ENCODE measurements around the gene ARHGEF2. TPM values are rescaled to one million over a fixed set of nuclear protein-coding genes. Genes with fewer than 3 reads are reported as not detected.
A peak's percentile ranks its signal among the peaks of the same experiment; 100 is the strongest.

The ARHGEF2 gene
- total RNA-seq, 4 donors from 2014 or later, result 13.7 to 42.1 (median 20.6) TPM

DNA sequence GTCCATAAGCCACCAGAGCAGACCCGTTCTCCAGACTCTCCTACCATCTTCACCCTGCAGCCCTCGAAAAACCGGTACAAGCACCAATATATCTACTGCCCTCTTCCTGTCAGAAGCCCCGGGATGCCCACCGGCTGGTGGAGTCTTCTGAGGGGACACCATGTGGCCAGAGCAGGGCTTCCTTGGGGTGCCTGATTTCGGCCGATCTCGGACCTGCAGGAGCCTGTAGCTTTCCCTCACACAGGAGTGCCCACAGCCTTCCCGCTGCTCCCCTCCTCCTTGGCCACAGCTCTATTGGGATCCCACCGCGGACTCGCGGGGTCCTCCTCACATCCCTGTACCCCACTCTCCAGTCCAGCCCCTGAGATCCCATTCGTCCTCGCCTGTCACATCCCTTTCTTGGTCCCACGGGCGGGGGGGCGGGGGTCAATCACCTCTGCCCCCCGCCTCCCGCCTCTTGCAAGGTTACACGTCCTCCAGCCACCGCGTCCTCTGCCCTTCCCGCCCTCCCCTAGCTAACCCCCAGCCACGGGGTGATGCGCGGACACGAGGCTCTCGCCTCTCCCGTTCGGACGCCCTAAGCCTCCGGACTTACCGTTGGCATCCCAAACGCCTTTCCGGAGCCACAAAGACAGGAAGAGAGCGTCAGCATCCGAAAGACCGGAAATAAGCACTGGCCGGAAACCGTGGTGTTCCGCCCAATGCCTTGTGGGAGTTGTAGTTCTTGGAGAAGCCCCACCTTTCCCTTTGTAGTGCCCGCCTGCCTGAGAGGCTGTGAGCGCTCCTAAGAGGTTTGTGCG lies 42.1 kb upstream of the ARHGEF2 start, which contains the start of gene SSR2:
Gene SSR2 (minus strand): TSS at position 659 of the 800 bp plus-strand sequence. CDS start 784 bp downstream, outside the sequence.
- WGBS, result 0% methylated on average over 30 of the region's 45 CpGs
- TF ChIP-seq, protein P1, sequence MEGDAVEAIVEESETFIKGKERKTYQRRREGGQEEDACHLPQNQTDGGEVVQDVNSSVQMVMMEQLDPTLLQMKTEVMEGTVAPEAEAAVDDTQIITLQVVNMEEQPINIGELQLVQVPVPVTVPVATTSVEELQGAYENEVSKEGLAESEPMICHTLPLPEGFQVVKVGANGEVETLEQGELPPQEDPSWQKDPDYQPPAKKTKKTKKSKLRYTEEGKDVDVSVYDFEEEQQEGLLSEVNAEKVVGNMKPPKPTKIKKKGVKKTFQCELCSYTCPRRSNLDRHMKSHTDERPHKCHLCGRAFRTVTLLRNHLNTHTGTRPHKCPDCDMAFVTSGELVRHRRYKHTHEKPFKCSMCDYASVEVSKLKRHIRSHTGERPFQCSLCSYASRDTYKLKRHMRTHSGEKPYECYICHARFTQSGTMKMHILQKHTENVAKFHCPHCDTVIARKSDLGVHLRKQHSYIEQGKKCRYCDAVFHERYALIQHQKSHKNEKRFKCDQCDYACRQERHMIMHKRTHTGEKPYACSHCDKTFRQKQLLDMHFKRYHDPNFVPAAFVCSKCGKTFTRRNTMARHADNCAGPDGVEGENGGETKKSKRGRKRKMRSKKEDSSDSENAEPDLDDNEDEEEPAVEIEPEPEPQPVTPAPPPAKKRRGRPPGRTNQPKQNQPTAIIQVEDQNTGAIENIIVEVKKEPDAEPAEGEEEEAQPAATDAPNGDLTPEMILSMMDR (IDR thresholded peaks at IDR 0.05), result no peak
- no peak for TF ChIP-seq POLR2A (IDR thresholded peaks at IDR 0.05)
- no peak for TF ChIP-seq EP300 (IDR thresholded peaks at IDR 0.05)
- peak in 2 of 3 donors; percentile 36 to 78 for TF ChIP-seq POLR2AphosphoS5 (IDR thresholded peaks at IDR 0.05)
- Histone ChIP-seq H3K27ac (peak within 1 kb of the TSS; percentile 87), H3K27me3 (no peaks in the 10 kb centered on the region), H3K9me3 (no peaks in the 10 kb centered on the region), H3K4me1 (peaks cover 12% of the 10 kb centered on the region), H3K36me3 (peaks cover 31% of the 10 kb centered on the region), H3K4me3 (peak within 1 kb of the TSS; percentile 98)
- DNase-seq (ENCODE audit: low spot score in 2 of 2), result peak; percentile 88 to 92

DNA sequence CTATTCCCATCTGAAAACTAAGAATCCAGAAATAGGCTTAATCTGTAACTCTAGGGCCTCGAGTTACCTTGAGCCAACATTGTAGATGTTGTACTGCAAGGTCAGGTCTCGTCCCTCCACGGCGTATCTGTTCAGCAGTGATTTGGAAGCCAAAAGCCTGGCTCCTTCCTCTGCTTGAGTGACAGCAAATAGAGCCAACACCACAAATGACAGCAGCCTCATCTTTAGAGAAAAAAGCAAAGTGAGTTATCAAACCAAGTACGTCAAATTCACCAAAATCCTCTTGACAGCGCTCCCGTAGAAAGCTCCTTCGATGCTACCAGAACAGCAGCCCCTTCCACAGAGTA lies 41.6 kb upstream of the ARHGEF2 start:
- Histone ChIP-seq H3K27me3 (no peaks in the 10 kb centered on the region), H3K27ac (no peak overlapping the region), H3K9me3 (no peaks in the 10 kb centered on the region), H3K4me1 (peaks cover 12% of the 10 kb centered on the region), H3K36me3 (peaks cover 35% of the 10 kb centered on the region), H3K4me3 (peak overlapping the region; percentile 98)
- 53% methylated on average over 8 of the region's 8 CpGs for WGBS
- TF ChIP-seq POLR2AphosphoS5 (IDR thresholded peaks at IDR 0.05) (no peak), EP300 (IDR thresholded peaks at IDR 0.05) (no peak), POLR2A (IDR thresholded peaks at IDR 0.05) (no peak)
- TF ChIP-seq, protein P1 (IDR thresholded peaks at IDR 0.05), result no peak
- DNase-seq (ENCODE audit: low spot score in 2 of 2), result no peak

DNA sequence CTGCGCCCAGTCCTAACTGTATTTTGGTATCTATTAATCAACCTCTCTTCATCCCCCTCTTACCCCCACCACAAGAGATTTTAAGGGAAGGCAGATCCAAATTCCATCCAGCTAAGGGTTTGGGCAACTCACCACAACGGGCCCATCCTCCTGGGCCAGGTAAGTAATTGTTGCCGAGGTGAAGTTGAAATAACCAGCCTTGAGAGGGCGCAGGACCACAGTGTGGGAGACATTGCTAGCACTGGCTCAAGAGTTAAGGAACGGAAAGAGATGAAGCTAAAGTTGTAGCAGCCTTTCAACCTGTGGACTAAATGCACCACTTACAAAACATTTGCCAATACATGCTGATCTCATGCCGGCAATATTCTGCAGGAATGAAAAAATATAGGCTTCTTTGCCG lies 36.5 kb upstream of the ARHGEF2 start:
- Histone ChIP-seq H3K27ac (no peak overlapping the region), H3K4me3 (no peak overlapping the region), H3K9me3 (no peaks in the 10 kb centered on the region), H3K27me3 (no peaks in the 10 kb centered on the region), H3K36me3 (peaks cover 86% of the 10 kb centered on the region), H3K4me1 (peaks cover 3% of the 10 kb centered on the region)
- no peak for DNase-seq (ENCODE audit: low spot score in 2 of 2)
- WGBS, result 96% methylated on average over 7 of the region's 7 CpGs
- TF ChIP-seq POLR2A (IDR thresholded peaks at IDR 0.05) (no peak), POLR2AphosphoS5 (IDR thresholded peaks at IDR 0.05) (no peak), EP300 (IDR thresholded peaks at IDR 0.05) (no peak)
- TF ChIP-seq, protein P1 (IDR thresholded peaks at IDR 0.05), result no peak

DNA sequence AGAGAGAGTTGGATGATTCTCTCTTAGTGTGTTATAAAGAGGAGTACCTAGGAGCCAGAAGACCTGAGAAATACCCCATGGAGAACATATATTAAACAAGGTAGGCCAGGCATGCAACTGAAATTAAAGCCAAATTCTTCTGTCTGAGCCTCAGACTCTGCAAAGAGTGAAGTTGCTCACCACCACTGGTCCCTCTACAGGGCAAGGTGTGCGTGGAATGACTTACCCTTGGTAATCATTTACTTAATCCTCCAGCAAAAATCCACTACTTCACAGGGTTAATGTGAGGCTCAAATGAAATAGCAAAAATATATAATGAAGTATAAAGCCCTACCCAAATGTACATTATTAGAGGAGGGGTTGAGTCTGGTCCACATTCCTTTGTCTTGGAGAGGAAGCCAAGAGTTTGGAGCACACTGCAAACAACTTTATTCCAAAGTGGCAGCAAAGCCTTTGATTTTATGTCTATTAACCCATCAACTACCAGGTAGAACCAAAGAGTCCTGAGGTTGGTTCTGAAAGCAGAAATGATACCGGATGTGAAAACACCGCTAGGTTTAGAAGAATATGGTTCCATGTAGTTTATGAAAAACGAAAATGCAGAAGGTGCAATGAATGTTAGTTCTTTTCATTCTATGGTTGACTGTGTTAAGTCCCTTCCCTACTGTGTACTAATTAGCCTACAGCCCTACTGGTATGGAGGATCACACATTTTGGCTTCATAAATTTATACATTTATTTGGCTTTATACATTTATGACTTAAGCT lies 33.9 kb upstream of the ARHGEF2 start:
- Histone ChIP-seq H3K27ac (no peak overlapping the region), H3K36me3 (peaks cover 90% of the 10 kb centered on the region), H3K9me3 (no peaks in the 10 kb centered on the region), H3K4me3 (no peak overlapping the region), H3K27me3 (no peaks in the 10 kb centered on the region), H3K4me1 (no peaks in the 10 kb centered on the region)
- 93% methylated on average over 4 of the region's 4 CpGs for WGBS
- no peak for DNase-seq (ENCODE audit: low spot score in 2 of 2)
- TF ChIP-seq POLR2AphosphoS5 (IDR thresholded peaks at IDR 0.05), result no peak
- TF ChIP-seq POLR2A (IDR thresholded peaks at IDR 0.05), result no peak
- TF ChIP-seq, protein P1 (IDR thresholded peaks at IDR 0.05), result no peak
- TF ChIP-seq EP300 (IDR thresholded peaks at IDR 0.05), result no peak

DNA sequence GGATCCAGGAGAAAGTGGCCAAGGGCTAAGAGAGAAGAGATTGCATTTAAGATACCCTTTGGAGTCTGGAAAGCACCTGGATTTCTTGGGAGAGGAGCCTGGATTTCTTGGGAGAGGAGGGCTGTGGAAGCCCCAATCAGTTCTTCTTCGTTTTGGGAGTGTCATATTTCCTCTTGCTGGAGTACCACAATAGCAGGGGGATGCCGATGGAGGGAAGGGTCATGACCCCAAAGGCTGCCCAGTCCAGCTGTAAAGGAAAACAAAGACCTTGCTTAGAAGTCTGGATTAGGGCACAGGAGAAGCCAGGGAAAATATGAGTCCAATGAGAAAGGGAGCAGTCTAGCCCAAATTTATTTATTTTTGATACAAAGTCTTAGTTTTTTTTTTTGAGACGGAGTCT lies 31.1 kb upstream of the ARHGEF2 start:
- no peaks in the 10 kb centered on the region for H3K27me3 ChIP-seq
- H3K4me1 ChIP-seq, result no peaks in the 10 kb centered on the region
- TF ChIP-seq, protein P1 (IDR thresholded peaks at IDR 0.05), result no peak
- TF ChIP-seq EP300 (IDR thresholded peaks at IDR 0.05) (no peak), POLR2A (IDR thresholded peaks at IDR 0.05) (no peak), POLR2AphosphoS5 (IDR thresholded peaks at IDR 0.05) (no peak)
- no peaks in the 10 kb centered on the region for H3K9me3 ChIP-seq
- 44% methylated on average over 3 of the region's 3 CpGs for WGBS
- no peak overlapping the region for H3K27ac ChIP-seq
- DNase-seq (ENCODE audit: low spot score in 2 of 2), result no peak
- peaks cover 69% of the 10 kb centered on the region for H3K36me3 ChIP-seq
- no peak overlapping the region for H3K4me3 ChIP-seq
